ENCODE measurements around the gene ZNF613.

DNA sequence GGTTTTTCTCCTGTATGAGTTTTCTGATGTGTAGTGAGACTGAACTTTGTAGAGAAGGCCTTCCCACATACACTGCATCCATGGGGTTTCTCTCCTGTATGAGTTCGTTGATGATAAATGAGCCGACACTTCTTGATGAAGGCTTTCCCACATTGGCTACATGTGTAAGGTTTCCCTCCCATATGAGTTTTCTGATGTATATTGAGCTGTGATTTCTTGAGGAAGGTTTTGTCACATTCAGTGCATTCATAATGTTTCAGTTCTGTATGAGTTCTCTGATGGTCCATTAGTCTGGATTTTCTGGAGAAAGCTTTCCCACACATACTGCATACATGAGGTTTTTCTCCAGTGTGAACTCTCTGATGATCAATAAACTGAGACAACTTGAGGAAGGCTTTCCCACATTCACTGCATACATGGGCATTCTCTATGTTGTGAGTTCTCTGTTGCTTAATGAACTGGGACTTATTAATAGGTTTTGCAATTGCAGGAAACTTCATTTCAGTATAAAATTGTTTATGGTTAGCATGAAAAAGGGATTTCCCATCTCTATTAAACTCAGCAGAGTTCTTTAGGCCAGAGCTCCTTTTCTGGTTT lies 66.9 kb downstream of the ZNF613 start:
- no peak for TF ChIP-seq CTCF (IDR thresholded peaks at IDR 0.05)
- no peak for TF ChIP-seq EZH2 (IDR thresholded peaks at IDR 0.05; ENCODE audit: borderline replicate concordance, insufficient read depth, low read depth, low read length, poor library complexity, severe bottlenecking)

Measured in B cell (primary cell).